ENCODE results near the gene ZNF792. TPM values are rescaled to one million over a fixed set of nuclear protein-coding genes. Genes with fewer than 3 reads are reported as not detected.

ZNF792 gene
- total and polyA plus RNA-seq, 2 of the 8 experiments (the other 6 are each of a cell fraction or from before 2014, with no cell fraction given), result 2.5 to 7.2 TPM

DNA sequence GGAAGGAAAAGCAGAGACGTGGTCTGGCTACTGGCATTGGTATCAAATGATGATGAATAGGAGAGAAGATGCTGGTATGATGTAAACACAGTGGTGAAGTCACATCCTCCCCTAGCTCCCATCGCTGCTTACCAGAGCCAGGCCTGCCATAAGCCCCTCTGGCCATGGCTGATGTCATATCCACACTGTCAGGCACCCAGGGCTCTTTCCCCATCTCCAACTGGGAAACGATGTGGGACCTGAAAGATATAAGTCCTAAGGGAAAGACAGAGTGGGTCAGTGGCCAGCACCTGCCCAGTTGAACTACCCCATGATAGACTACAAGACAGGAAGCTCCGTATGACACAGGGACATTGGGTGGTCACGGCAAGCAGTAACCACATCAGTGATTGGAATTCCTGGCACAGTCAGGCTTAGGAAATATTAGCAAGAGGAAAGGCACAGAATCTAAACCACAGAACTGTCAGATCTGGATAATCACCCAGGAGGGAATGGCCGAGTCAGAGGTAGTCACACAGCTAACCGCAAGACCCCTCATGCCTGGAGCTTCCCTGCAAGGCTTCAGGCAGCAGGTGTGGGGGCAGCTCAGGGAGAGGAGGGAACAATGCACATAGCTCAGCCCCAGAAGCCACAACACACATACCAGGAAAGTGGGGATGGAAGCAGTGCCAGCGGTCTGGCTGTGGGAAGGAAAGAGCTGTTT lies 3.8 kb downstream of the ZNF792 start:
- Histone ChIP-seq H3K18ac (ENCODE audit: extremely low read depth, low read length) (no peak overlapping the region), H3K14ac (ENCODE audit: insufficient read length) (no peak overlapping the region), H3K4me1 (replicated peaks in 1 of 4; ENCODE audit: control insufficient read depth in 3 of 4, insufficient read depth in 4 of 4, low read length in 3 of 4) (peaks cover 0 to 8% (median 2%) of the 10 kb centered on the region in 4 experiments; a peak in 2 of 7 replicates), H3K4ac (replicated peaks; ENCODE audit: insufficient read length, low read depth, low read length) (no peak overlapping the region), H4K20me1 (replicated peaks in 1 of 2; ENCODE audit: control insufficient read depth in 1 of 2, insufficient read depth in 2 of 2, low read length in 2 of 2) (peaks cover 0 to 3% of the 10 kb centered on the region in 2 experiments), H3K27ac (ENCODE audit: low read depth, low read length) (no peak overlapping the region), H2BK15ac (ENCODE audit: low read length) (no peak overlapping the region), H2AFZ (ENCODE audit: low read length) (no peak overlapping the region), H3K9ac (replicated peaks in 1 of 4; ENCODE audit: extremely low read depth in 1 of 4, low read depth in 3 of 4, low read length in 3 of 4) (no peak overlapping the region), H2BK5ac (ENCODE audit: low read depth, low read length) (no peak overlapping the region), H3K27me3 (replicated peaks in 1 of 4; ENCODE audit: control insufficient read depth in 3 of 4, extremely low read depth in 1 of 4, insufficient read depth in 3 of 4, low read length in 3 of 4) (peaks cover 0 to 11% (median 5%) of the 10 kb centered on the region in 4 experiments; a peak in 3 of 7 replicates), H3K9me3 (ENCODE audit: insufficient read depth in 2 of 2, low read depth in 1 of 2, low read length in 1 of 2) (peaks cover 39 to 54% of the 10 kb centered on the region in 2 experiments), H4K5ac (ENCODE audit: insufficient read length, low read depth, low read length) (no peak overlapping the region), H3K79me2 (ENCODE audit: control insufficient read depth in 1 of 2, insufficient read depth in 2 of 2, low read length in 2 of 2) (peaks cover 0 to 16% of the 10 kb centered on the region in 2 experiments; a peak in 2 of 4 replicates), H4K8ac (ENCODE audit: extremely low read depth, insufficient read depth, low read length) (no peak overlapping the region), H4K91ac (replicated peaks; ENCODE audit: insufficient read length, low read length) (no peak overlapping the region), H2BK12ac (ENCODE audit: low read depth, low read length) (no peak overlapping the region), H2BK20ac (ENCODE audit: low read length) (no peak overlapping the region), H3K56ac (replicated peaks; ENCODE audit: insufficient read length, low read depth, low read length) (no peak overlapping the region), H2BK120ac (replicated peaks; ENCODE audit: low read depth, low read length) (no peak overlapping the region), H3K4me2 (ENCODE audit: insufficient read depth in 1 of 2, low read depth in 2 of 2, low read length in 2 of 2) (no peak overlapping the region), H3K36me3 (ENCODE audit: control insufficient read depth in 2 of 4, insufficient read depth in 4 of 4, low read length in 3 of 4) (peaks cover 16 to 35% (median 25%) of the 10 kb centered on the region in 4 experiments), H3K23me2 (ENCODE audit: low read depth, low read length) (peaks cover 5% of the 10 kb centered on the region; the same call in 1 of the 2 replicates), H3K23ac (ENCODE audit: insufficient read length) (no peak overlapping the region), H3K4me3 (ENCODE audit: extremely low read depth in 1 of 4, insufficient read depth in 2 of 4, low read depth in 3 of 4, low read length in 4 of 4) (no peak overlapping the region), H3K79me1 (ENCODE audit: low read depth, low read length) (peaks cover 9% of the 10 kb centered on the region), H2AK5ac (ENCODE audit: low read depth, low read length) (no peak overlapping the region)
- CTCF ChIA-PET (ENCODE audit: partially characterized antibody), result interaction anchor here (0.8 to 2.9 kb wide), 6 partner anchors 11 to 121 kb away, joined by 3 to 9 read pairs (median 4); no protein-coding TSS in a partner anchor
- FAIRE-seq (no peak), DNase-seq (ENCODE audit: low read depth in 1 of 2, low spot score in 2 of 2) (peak in 1 of 2 experiments; percentile 20)
- POLR2A ChIA-PET (ENCODE audit: partially characterized antibody), result interaction anchor here (0.7 to 1.8 kb wide), 5 partner anchors 11 to 49 kb away, joined by 3 to 9 read pairs (median 4); partner anchors contain the start of gene GRAMD1A
- 93% methylated on average over 8 of the region's 8 CpGs; no CpG with 5 or more reads in 1 of the 2 experiments for WGBS, 2 experiments (ENCODE audit: extremely low coverage in 1 of 2, insufficient coverage in 1 of 2, insufficient read length in 1 of 2, insufficient replicate concordance in 2 of 2, low coverage in 1 of 2, low lambda C conversion rate in 2 of 2, missing lambda C conversion rate in 1 of 2)
- TF ChIP-seq BRCA1 (IDR thresholded peaks at IDR 0.05; ENCODE audit: low read depth, low read length), result no peak
- TF ChIP-seq TAF1 (IDR thresholded peaks at IDR 0.05; ENCODE audit: low read depth, low read length), result no peak
- no peak for TF ChIP-seq TCF12 (IDR thresholded peaks at IDR 0.05; ENCODE audit: low read depth, low read length)
- no peak for TF ChIP-seq HDAC2 (IDR thresholded peaks at IDR 0.05; ENCODE audit: borderline replicate concordance in 1 of 2, low read depth in 2 of 2, low read length in 2 of 2)

Data from H1 (cell line).